HG02852 (cell line): Measurements from ENCODE around the gene MRAP2.
"Not testable (repeated sequence)": the region's sequence is repeated elsewhere in the genome, so short reads cannot be mapped to it uniquely, and the experiment has no call there.

Source experiments
- ATAC-seq: cut with Tn5 transposase; IDR thresholded peaks from one replicate; pipeline ENCODE4 v1.9.1; 2021; ENCODE audit warnings: mild to moderate bottlenecking, moderate library complexity; ENCODE audit not compliant: unreplicated experiment

MRAP2 gene

GRCh38 chr6:84123186-84123585 lies 89.6 kb downstream of the MRAP2 start:
- ATAC-seq = peak; percentile 73

GRCh38 chr6:84129588-84129987 lies 96.0 kb downstream of the MRAP2 start:
- not testable (repeated sequence) for ATAC-seq

GRCh38 chr6:84133385-84133784 lies 99.8 kb downstream of the MRAP2 start:
- not testable (repeated sequence) for ATAC-seq

GRCh38 chr6:84135291-84135690 lies 101.7 kb downstream of the MRAP2 start:
- ATAC-seq = no peak

- ATAC-seq = no peak
Measured at GRCh38 chr6:84136364-84137050, 102.9 kb downstream of the MRAP2 start.

- no peak for ATAC-seq
Measured at GRCh38 chr6:84137051-84137375, 103.4 kb downstream of the MRAP2 start.

- ATAC-seq = no peak
Measured at GRCh38 chr6:84137989-84138575, 104.5 kb downstream of the MRAP2 start.

- ATAC-seq = no peak
Measured at GRCh38 chr6:84139311-84139710, 105.7 kb downstream of the MRAP2 start.
